Measurements from ENCODE around the gene SLC39A12.

Gene SLC39A12

GRCh38 chr10:18059826-18060559 lies 108.3 kb downstream of the SLC39A12 start:
- no peak for DNase-seq (ENCODE audit: low read depth)

- DNase-seq (ENCODE audit: low read depth) = no peak
Measured at GRCh38 chr10:18066947-18067346, 115.2 kb downstream of the SLC39A12 start.

- no peak for DNase-seq (ENCODE audit: low read depth)
Measured at GRCh38 chr10:18068401-18068800, 116.7 kb downstream of the SLC39A12 start.

GRCh38 chr10:18071591-18071990 lies 119.9 kb downstream of the SLC39A12 start:
- no peak for DNase-seq (ENCODE audit: low read depth)

- DNase-seq (ENCODE audit: low read depth) = no peak
Measured at GRCh38 chr10:18073314-18073713, 121.6 kb downstream of the SLC39A12 start.

- no peak for DNase-seq (ENCODE audit: low read depth)
Measured at GRCh38 chr10:18075881-18076280, 124.2 kb downstream of the SLC39A12 start.

GRCh38 chr10:18079665-18080295 lies 128.1 kb downstream of the SLC39A12 start:
- no peak for DNase-seq (ENCODE audit: low read depth)

- DNase-seq (ENCODE audit: low read depth) = no peak
Measured at GRCh38 chr10:18082381-18082780, 130.7 kb downstream of the SLC39A12 start.

- no peak for DNase-seq (ENCODE audit: low read depth)
Measured at GRCh38 chr10:18085855-18086254, 134.1 kb downstream of the SLC39A12 start.

- DNase-seq (ENCODE audit: low read depth) = no peak
Measured at GRCh38 chr10:18086746-18087145, 135.0 kb downstream of the SLC39A12 start.

- DNase-seq (ENCODE audit: low read depth) = no peak
Measured at GRCh38 chr10:18087355-18087754, 135.6 kb downstream of the SLC39A12 start.

Data from activated T-cell treated with anti-CD3 and anti-CD28 coated beads for 48 hours (primary cell).